NB4 (cell line): ENCODE data around the gene MGRN1.

ENCODE experiments used
- MYC ChIP-seq: IDR thresholded peaks from 2 replicates; pipeline ENCODE4 v1.6.1; 2011; ENCODE audit warnings: low read depth, low read length
- POLR2A ChIP-seq: IDR thresholded peaks from 2 replicates; pipeline ENCODE4 v1.6.1; 2011; ENCODE audit warnings: mild to moderate bottlenecking; ENCODE audit not compliant: insufficient read length; ENCODE audit errors: extremely low read depth
- TF ChIP-seq, protein P1 (sequence below): IDR thresholded peaks from one replicate; pipeline ENCODE4 v1.5.1; 2012; ENCODE audit warnings: low read depth, low read length
- TF ChIP-seq, protein P2 (sequence below): IDR thresholded peaks from 2 replicates; pipeline ENCODE4 v1.6.1; 2011; ENCODE audit warnings: low read depth, low read length

DNA sequence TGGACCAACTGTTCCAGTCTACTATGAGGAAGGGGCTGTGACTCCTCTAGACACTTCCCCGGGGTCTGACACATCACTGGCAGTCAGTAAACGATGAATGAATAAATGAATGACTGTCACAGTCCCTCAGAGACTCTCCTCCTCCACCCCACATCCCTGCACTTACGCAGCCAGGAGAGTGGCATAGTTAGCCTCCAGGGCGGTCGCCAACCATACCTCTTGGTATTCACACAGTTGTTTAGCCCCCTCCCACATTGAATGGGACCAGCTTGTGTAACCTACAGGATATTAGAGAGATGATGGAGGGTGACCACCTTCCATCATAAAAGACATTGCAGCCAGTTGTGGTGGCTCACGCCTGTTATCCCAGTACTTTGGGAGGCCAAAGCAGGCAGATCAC is 35.7 kb upstream of the MGRN1 start:
- TF ChIP-seq, protein P1, sequence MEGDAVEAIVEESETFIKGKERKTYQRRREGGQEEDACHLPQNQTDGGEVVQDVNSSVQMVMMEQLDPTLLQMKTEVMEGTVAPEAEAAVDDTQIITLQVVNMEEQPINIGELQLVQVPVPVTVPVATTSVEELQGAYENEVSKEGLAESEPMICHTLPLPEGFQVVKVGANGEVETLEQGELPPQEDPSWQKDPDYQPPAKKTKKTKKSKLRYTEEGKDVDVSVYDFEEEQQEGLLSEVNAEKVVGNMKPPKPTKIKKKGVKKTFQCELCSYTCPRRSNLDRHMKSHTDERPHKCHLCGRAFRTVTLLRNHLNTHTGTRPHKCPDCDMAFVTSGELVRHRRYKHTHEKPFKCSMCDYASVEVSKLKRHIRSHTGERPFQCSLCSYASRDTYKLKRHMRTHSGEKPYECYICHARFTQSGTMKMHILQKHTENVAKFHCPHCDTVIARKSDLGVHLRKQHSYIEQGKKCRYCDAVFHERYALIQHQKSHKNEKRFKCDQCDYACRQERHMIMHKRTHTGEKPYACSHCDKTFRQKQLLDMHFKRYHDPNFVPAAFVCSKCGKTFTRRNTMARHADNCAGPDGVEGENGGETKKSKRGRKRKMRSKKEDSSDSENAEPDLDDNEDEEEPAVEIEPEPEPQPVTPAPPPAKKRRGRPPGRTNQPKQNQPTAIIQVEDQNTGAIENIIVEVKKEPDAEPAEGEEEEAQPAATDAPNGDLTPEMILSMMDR = no peak
- TF ChIP-seq POLR2A (no peak), MYC (no peak)
- TF ChIP-seq, protein P2, sequence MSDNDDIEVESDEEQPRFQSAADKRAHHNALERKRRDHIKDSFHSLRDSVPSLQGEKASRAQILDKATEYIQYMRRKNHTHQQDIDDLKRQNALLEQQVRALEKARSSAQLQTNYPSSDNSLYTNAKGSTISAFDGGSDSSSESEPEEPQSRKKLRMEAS = no peak
